Heart left ventricle (tissue), 13 donors: Measurements from ENCODE around the gene C1GALT1C1L.

Experiments used
- POLR2A ChIP-seq, 2 donors: fragments of 450-650 bp; IDR thresholded peaks; one replicate each; pipeline ENCODE4 v1.6.1; 2017; ENCODE audit warnings: antibody characterized with exemption in 2 of 2, mild to moderate bottlenecking in 2 of 2, moderate library complexity in 2 of 2
- TF ChIP-seq, protein P1 (sequence below), 12 donors: fragments of 200-600 bp; sonication (generic) in 4 of 12; IDR thresholded peaks; one replicate each; pipeline versions ENCODE4 v1.5.0 to v1.8.0; 2018 to 2022; ENCODE audit warnings: antibody characterized with exemption in 12 of 12, mild to moderate bottlenecking in 5 of 12
- donor health status: ischemic (EF 13 %, LVEDD 7.1; RV severe dilation, severe dysfunction).
- donor health status: DM: no; HTN: yes; CAD: no.
- donor health status: DM: no; HTN: no; CAD: no.
- donor health status: ischemic (EF 25% LVEDD 6.9; RV normal size, moderate dysfunction).
- donor health status: ischemic (EF 25% LVEDD 5.7; RV mildly dilated, moderate dysfunction).
- donor health status: ischemic (EF 35%, LVEDD 5.7; RV mildly dilated, moderate dysfunction).
- donor health status: nonischemic (EF 11% LVEDD 7.7; RV severe dilation, severe dysfunction).
- donor health status: DM: yes; HTN: yes; CAD: no.
- donor health status: PGD.
- donor health status: ischemic (EF 29% LVEDD 5.4; RV normal size, mild dysfunction).
- donor health status: nonischemic (EF 23%, LVEDD 6.1; RV moderate dilation, normal function).

DNA sequence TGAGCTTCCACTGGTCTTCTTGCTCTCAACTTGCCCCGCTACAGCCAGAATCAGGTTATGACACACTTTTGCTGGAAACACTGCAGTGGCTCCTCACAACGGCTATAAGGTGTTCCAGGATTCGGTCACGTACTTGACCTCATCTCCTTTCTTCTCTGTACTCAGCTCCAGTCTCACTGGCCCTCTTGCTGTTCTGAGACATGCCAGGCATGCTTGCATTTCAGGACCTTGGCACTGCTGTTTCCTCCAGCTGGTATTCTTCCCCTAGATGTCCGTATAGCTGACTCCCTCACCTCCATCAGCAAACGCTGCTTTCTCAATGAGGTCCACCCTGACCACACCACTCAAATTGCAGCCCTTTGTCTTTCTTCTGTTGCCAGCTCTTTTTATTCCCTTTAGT is 31.9 kb upstream of the C1GALT1C1L start:
- TF ChIP-seq, protein P1, sequence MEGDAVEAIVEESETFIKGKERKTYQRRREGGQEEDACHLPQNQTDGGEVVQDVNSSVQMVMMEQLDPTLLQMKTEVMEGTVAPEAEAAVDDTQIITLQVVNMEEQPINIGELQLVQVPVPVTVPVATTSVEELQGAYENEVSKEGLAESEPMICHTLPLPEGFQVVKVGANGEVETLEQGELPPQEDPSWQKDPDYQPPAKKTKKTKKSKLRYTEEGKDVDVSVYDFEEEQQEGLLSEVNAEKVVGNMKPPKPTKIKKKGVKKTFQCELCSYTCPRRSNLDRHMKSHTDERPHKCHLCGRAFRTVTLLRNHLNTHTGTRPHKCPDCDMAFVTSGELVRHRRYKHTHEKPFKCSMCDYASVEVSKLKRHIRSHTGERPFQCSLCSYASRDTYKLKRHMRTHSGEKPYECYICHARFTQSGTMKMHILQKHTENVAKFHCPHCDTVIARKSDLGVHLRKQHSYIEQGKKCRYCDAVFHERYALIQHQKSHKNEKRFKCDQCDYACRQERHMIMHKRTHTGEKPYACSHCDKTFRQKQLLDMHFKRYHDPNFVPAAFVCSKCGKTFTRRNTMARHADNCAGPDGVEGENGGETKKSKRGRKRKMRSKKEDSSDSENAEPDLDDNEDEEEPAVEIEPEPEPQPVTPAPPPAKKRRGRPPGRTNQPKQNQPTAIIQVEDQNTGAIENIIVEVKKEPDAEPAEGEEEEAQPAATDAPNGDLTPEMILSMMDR (IDR thresholded peaks at IDR 0.05), result no peak
- no peak for TF ChIP-seq POLR2A (IDR thresholded peaks at IDR 0.05)
